GM18502 (cell line): Measurements from ENCODE around the gene LMX1B.

Experiments used
- ATAC-seq: cut with Tn5 transposase; IDR thresholded peaks from one replicate; pipeline ENCODE4 v1.9.1; 2021; ENCODE audit warnings: mild to moderate bottlenecking; ENCODE audit not compliant: unreplicated experiment, poor library complexity

The LMX1B gene

DNA sequence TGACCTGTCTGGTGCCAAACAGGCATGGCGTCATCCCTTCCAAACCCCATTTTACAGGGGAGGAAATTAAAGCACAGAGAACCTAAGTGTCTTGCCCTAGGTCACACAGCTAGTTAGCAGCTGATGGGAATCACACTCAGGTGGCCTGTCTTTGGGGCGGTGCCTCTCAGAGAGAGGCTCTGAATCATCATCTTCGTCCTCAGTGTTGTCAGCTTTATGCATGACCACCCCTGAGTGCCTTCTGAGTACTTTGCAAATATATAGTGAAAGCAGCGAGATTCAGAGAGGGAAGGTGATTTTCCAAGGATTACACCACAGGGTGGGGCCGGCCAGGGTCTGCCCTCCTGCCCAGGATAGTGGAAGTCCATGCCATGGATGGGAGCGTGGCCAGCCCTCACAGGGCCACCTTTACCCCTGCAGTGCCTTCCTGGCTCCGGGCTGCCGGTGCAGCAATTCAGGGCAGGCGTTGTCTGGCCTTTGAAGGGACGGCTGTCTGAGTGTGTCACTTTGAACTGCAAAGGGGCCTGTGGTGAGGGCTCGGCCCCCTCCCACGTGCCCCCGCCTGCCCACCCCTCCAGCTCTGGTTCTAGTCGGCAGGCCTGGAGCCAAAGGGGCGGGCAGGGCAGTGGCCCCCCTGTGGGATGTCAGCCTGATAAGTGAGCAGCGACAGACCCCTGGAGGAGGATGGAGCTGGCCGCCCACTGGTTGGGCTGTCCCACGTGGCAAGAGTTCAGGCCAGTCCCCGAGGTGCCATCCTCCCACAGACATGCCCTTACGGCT lies 16.9 kb downstream of the LMX1B start:
- ATAC-seq: no peak

DNA sequence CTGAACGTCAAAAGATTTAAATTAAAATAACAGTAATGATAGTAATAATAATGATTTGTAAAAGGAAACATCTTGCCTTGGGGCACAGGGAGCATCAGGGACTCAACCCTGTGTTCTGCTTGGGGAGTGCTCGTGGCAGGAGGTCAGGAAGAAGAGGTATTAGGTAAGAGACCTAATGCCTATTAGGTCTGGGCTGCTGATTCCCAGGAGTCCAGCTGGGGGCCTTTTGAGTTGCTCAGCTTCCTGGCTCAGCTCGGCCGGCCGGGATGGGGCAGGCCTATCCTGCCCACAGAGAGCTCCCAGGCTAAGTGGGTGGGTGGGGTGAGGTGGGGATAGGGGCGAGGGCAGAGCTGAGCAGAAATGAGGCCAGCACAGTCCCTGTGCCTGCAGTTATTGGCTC lies 17.5 kb downstream of the LMX1B start:
- ATAC-seq: no peak

DNA sequence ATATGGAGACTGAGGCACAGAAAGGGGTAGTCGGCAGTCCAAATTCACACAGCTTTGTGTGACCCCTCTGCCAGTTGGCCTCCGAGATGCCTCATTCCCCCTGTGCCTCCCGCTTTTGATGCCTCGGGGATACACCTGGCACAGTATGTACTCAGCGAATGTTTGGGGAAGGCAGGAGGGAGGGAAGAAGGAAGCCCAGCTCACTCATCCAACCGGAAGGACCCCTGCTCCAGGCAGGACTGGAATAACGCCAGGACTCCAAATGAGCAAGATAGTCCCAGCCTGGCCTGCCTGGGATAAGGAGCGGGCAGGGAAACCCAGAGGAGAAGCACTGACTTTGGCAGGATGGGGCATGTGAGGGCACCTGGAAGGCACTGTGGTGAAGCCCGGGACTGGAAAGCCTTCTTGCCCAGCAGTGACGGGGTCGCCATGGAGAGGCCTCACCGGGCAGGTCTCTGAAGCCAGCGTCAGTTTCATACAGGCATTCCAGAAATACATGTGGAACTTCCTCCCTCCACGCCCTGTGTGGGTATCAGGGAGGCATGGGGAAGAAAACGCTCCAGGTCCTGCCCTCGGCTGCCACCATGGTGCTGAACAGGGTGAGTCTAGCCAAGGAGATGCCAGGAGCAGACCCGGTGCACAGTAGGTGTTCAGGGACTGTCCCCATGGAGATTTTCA lies 20.3 kb downstream of the LMX1B start:
- no peak for ATAC-seq

DNA sequence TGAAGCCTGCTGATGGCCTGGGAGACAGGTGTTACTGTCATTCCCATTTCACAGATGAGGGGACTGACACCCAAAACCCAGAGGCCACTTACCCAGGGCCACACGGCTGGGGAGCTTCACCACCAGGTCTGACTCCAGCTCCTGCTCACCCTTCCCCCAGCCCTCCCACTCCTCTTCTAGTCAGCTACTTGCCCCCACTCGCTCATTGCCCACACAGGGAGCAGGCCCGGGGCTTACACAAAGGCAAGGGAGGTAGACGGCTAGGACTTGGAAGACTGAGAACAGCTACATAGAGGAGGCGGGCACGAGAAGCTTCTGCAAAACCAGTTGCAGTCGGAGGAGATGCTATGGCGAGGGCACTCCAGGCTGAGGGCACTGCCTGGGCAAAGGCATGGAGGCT lies 21.3 kb downstream of the LMX1B start:
- no peak for ATAC-seq

DNA sequence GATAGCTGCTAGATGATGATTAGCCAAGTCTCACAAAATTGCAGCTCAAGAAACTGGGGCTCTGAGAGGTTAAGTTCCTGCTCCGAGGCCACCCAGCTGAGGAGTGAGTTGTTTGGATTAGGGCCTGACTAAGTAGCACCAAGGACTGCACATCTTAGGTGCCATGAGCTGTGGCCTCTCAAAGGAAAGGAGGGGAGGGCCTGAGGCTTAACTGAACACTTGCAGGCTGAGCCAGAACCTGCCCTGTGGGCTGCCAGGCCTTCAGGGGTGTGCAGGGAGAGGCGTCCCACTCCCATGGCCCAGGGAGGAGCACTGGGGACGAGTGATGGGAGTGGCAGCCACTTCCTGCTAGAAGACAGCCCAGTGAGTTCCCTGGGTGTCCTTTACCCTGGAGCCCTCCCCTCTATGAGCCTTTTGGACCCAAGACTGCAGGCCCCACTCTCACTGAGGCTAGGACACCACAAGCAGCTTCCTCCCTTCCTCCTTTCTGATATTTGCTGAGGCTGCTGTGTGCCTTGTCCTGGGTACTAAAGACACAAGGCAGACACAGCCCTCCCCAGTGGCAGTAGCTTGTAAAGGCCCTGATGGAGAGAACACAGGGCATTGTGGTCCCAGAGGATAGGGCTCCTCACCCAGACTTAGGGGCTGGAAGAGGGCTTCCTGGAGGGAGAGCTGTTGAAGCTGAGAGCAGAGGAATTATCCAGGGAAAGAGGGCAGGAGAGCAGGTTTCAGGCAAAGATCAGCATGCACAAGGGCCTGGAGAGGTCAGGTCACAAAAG lies 22.1 kb downstream of the LMX1B start:
- ATAC-seq: no peak

DNA sequence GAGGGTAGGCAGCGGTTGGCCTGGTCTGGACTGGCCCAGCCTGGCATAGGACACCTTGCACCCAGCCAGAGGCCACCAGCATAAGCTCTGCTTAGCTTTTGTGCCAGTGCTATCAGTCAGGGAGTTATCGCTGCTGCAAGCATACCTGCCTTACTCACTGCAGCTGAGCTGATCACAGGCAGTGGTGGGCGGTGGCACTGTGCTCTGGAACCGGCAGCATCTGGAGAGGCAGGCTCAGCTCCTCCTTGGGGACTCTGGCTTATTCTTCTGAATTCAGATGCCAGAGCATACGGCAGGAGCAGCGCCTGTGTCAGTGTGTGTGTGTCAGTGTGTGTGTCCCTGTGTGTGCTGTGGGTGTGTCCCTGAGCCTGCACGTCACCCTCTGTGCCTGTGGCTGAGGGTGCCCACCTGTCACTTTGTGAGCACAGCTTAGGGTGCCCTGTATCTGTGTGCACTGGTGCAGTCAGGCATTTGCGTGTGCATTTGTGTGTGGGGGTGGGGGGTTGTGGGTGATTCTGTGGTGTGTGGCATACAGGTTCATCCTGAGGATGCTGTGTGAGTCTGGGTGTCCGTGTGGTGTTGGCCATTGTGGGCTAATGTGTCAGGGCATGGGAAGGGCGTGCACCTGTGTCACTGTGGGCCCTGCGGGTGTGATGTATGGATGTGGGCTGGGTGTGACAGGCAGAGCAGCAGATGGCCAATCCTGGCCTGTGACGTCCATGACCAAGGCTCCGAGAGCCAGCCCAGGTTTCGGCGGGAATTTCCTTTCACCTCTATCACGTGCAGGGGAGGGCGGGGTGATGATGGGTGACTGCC lies 23.5 kb downstream of the LMX1B start:
- no peak for ATAC-seq

DNA sequence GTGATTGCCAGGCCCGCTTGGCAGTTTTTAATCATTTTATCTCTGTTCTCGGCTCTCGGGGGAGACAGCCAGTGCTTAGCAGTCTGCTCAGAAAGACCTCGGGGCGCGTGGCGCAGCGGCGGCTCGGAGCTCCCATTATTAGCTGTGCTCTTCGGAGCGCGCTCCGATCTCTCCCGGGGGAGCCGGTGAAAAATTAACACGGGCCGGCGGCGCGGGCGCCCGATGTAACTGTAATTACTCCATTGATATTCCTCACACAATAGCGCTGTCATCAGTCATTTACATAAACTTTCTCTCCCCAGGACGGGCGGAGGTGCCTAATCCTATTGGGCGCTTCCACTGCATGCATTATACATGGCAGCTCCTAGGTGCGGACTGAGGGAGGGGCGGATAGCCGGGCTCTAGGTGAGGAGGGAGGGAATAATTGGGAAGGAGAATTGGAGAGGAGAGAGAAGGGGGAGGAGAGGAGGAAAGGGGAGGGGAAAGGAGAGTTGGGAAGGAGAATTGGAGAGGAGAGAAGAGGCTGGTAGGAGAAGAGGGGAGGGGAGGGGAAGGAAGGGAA lies 24.9 kb downstream of the LMX1B start:
- ATAC-seq: no peak

DNA sequence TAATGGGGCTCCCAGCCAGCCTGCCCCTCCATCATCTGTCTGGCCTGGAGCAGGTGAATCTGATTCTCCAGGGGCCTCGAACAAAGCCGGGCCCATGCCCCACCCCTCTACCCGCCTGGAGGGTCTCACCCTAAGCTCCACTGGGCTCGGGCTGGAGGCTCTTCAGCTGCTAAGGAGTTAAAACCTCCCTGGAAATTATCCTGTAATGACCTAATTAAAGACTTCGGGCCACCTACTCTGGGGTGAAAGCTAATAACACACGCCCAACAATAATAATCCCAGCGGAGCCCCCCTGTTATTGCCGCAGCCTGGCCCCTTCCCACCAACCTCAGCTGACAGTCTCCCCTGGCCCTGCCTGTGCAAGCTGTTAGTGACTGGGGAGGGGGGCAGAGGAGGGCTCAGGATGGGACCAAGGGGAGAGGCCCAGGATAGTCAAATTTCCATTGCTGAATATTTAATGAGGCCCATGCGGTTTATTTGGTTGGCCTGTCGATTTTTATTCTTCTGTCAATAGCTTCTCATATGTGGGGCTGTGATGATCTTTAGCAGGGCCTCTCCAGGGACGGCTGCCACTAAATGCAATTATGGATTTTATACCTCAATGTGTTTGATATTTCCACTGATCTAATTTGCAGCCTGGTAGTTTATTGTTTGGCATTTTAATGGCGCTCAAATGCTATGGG lies 25.7 kb downstream of the LMX1B start:
- ATAC-seq: no peak

DNA sequence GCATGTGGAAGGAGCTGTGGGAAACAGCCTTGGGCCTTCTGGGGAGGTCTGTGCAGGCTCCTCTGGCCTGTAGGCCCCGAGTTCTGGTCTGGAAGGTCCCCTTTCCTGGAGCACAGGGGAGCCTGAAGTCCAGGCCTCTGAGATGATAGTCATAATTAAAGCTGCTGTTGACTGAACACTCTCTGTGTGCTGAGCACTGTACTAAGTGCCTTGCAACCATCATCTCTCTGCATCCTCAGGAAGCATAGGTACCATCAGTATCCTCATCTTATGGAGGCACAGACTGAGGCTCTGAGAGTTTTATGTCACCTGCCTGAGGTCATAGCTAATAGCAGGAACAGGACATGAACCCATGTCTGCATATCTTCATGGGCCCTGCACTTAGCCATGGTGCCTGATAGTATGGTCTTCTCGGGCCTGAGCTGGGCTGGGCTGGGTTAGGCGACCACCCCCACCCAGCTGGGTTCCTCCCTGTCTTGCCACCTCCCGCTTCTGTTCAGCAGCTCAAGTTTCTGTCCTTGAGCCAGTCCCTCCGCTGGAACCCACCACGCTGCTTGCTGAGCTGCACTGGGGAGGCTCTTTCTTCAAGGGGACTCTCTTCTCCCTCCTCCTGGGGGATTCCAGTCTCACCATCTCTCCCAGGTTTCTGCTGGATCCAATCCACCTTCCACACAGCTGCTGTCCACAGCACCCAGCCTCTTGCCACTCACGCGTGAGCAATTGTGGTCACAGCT lies 27.6 kb downstream of the LMX1B start:
- ATAC-seq: no peak

DNA sequence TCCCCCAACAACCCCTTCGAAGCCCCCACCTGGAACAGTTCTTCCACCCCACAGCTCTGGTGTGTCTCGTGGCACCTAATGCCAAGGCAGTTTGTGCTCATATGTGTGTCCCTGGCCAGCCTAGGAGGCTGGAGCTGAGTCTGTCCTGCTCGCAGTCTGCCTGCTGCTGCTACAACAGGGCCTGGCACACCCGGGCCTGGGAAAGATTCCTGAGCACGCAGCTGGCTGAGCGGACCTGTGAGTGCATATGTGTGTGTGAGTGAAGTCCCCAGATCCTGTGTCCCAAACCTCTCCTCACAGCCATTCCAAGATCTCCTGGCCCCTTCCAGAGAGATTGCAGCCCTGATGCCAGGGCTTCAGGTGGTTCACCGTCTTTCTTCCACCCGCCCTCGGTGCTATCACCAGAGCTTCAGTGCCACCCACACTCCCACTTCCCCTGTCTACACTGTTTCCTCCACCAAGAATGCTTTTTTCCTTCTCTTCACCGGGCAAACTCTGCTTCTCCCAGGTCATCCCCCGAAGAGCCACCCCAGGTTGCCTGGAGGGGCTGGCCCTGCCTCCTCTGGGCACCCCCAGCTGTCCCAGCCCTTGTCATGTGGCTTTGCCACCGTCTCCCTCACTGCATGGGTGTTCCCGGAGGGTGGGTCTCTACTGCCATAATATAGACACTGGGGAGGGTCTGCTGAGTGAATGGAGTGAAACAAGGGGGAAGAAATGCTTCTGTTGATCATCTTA lies 28.4 kb downstream of the LMX1B start:
- ATAC-seq: no peak

DNA sequence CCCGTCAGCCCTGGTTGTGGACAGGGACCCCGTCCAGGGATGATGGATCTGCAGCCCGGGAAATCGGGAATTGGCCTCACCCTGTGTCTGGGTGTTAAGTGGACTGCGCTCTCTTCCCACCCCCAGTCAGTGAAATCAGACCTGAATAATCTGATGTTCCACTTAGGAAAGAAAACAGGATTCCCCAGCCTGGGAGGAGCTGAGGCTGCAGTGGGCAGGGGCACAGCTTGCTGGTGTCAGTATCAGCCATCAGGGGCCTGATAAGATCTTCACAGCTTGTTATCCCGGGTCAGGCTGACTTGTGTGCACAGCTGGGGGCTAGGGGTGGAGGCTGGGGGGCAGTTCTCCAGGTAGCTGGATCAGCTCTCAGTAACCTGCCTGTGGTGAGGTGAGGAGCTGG lies 29.1 kb downstream of the LMX1B start:
- ATAC-seq: no peak

DNA sequence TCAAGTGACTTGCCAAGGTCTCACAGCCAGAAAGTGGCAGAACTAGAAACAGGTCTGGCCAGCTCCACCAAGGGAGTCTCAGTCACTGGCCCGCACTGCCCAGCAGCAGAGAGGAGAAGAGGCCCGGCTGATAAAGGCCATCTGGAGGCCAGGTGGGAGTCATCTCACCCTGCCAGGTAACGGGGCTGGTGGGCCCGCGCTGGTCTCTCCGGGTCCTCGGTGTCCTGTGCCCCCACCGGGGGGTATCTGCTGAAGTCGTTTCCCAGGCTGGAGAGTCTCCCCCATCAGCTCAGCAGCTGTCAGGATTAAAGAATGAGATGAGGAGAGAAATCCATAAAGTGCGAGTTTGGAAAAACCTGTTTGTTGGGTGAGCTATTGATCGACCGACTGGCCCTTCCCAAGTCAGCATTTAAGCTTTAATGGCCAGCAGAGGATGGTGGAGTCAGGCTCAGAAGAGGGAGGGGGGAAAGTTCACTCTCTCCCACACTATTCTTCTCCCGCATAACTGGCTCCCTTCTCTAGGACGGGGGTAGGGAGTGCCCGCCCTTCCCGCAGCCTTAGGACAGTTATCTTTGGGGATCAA lies 30.3 kb downstream of the LMX1B start:
- ATAC-seq: no peak

DNA sequence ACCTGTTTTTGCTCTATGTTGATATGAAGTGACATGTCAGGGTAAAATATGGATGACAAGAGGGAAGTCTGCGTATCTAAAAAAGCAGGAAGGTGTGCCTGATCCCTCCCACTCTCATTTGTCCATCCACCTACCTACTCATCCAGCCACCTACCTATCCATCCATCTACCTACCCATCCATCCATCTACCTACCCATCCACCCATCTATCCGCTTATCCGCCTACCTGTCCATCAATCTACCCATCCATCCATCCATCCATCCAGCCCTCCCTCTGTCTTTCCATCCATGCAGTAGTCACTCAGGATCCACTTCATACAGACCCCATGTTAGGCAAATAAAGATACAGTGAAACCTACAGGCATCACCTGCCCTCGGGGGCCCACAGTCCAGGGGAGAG lies 32.4 kb downstream of the LMX1B start:
- no peak for ATAC-seq

DNA sequence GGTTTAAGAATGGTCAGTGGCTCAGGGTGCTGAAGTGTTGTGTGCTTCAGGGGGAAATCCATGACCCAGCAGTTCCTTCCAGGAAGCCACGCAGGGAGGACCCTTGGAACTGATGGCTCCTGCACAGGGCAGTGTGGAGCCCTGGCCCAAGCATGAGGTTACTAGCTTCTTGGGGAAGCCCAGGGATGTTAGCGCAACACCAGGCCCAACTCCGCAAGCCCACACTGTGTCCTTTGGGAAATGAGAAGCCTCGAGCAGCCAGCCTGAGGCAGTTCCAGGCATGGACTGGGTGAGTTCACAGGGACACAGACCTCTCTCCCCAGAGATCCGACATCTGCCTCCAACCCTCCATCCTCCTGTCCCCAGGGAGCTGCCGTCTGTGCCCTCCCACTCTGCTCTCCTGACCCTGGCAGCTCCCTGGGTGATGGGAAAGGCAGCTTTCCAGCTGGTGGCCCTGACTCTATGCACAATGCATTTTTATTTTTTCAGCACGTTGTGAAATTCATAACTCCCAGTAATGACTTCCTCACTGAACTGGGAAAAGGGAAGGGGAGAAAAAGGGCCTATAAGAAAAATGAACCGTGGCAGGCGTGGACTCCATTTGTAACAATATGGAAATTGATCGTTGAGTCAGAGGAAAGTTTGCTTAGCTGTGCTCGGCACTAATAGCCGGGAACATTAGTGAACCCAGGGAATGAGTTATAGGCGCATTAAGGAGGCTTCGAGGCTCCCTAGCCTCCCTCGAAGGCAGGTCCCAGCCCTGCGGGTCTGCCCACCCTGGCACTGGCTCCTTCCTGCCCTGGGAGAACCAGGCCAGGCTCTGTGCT lies 34.1 kb downstream of the LMX1B start:
- no peak for ATAC-seq

DNA sequence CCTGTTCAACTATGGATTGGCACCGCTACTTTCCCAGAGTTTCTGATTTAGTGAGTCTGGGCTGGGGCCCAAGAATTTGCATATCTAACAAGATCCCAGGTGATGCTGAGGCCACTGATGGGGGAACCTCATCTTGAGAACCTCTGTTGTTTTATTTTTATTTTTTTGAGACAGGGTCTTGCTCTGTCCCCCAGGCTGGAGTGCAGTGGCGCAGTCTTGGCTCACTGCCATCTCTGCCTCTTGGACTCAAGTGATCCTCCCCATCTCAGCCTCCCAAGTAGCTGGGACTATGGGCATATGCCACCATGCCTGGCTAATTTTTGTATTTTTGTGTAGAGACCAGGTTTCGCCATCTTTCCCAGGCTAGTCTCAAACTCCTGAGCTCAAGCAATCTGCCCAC lies 35.7 kb downstream of the LMX1B start:
- ATAC-seq: no peak

DNA sequence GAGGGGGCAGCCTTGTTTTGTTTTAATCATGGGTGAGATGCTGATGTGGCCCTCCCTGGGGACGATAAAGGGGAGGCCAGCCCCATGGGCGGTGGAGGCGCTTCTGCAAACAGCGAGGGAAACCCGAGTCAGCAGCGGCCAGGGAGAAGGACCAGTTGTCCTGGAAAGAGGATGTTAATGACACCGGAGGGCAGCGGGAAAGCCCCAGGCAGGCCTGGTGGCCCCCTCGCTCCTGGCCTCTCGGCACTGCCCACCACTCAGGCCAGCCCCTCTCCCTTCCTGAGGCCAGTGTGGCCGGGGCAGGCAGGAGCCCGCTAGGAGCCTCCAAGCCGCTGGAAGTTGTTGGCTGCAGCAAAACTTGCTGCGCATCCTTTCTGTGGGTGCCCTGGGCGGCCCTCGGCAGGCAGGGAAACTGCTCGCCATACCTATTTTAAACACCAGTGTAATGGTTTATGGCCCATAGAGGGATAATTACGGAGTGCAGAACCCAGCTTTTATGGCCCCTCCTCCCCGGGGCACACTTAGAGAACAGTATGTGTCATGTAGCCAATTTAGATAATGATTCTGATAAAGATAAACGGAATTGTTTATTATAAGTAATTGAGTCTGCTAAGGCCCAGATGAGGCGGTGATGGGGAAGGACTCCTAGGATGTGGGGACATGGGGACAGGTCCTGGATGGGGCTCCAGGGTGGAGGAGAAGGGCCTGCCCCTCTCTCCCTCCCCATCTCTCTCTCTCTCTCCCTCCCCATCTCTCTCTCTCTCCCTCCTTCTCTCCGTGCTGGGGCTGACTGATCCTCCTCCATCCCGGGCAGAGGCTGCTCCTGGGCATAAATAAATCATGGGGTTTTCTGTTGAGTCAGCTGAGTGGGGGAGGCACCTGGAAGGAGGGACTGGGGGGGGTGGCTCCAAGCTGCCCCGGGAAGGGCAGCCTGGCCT lies 36.9 kb downstream of the LMX1B start:
- ATAC-seq: no peak
